ENCODE measurements around the gene SRBD1.

DNA sequence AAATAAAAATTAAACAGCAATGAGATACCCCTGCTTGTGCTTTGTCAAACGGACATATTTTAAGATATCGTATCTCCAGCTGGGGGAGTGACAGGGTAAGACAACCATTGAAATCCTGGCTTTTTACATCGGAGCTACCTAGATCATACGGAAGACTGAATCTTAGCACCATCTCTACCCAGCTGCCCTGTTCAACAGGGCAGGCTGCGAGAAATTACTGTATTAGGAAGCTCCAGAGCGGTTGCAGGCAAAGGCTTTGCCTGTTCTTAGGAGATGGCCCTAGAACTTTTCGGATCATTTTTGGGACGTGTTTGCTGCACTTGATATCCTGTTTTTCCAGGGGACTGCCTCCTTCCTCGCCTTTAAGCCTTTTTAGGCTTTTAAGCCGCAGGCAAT is 38.4 kb upstream of the SRBD1 start:
- TF ChIP-seq, protein P1, sequence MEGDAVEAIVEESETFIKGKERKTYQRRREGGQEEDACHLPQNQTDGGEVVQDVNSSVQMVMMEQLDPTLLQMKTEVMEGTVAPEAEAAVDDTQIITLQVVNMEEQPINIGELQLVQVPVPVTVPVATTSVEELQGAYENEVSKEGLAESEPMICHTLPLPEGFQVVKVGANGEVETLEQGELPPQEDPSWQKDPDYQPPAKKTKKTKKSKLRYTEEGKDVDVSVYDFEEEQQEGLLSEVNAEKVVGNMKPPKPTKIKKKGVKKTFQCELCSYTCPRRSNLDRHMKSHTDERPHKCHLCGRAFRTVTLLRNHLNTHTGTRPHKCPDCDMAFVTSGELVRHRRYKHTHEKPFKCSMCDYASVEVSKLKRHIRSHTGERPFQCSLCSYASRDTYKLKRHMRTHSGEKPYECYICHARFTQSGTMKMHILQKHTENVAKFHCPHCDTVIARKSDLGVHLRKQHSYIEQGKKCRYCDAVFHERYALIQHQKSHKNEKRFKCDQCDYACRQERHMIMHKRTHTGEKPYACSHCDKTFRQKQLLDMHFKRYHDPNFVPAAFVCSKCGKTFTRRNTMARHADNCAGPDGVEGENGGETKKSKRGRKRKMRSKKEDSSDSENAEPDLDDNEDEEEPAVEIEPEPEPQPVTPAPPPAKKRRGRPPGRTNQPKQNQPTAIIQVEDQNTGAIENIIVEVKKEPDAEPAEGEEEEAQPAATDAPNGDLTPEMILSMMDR (IDR thresholded peaks at IDR 0.05 in 2 of 3, conservative IDR thresholded peaks at IDR 0.05 in 1 of 3; ENCODE audit: borderline replicate concordance in 1 of 3, insufficient read depth in 1 of 3, low read depth in 2 of 3, low read length in 2 of 3) = no peak
- TF ChIP-seq EZH2phosphoT487 (IDR thresholded peaks at IDR 0.05; ENCODE audit: borderline replicate concordance) (no peak), POLR2AphosphoS5 (IDR thresholded peaks at IDR 0.05; ENCODE audit: low read depth, low read length) (no peak), ZFX (IDR thresholded peaks at IDR 0.05) (no peak), POLR2A (IDR thresholded peaks at IDR 0.05; ENCODE audit: borderline replicate concordance, extremely low read depth, insufficient read depth, insufficient read length) (no peak), FOSL1 (IDR thresholded peaks at IDR 0.05; ENCODE audit: low read depth) (no peak), EZH2 (IDR thresholded peaks at IDR 0.05) (no peak), JUND (IDR thresholded peaks at IDR 0.05) (no peak), SIN3A (IDR thresholded peaks at IDR 0.05; ENCODE audit: low read depth) (no peak)
- TF ChIP-seq, protein P2, sequence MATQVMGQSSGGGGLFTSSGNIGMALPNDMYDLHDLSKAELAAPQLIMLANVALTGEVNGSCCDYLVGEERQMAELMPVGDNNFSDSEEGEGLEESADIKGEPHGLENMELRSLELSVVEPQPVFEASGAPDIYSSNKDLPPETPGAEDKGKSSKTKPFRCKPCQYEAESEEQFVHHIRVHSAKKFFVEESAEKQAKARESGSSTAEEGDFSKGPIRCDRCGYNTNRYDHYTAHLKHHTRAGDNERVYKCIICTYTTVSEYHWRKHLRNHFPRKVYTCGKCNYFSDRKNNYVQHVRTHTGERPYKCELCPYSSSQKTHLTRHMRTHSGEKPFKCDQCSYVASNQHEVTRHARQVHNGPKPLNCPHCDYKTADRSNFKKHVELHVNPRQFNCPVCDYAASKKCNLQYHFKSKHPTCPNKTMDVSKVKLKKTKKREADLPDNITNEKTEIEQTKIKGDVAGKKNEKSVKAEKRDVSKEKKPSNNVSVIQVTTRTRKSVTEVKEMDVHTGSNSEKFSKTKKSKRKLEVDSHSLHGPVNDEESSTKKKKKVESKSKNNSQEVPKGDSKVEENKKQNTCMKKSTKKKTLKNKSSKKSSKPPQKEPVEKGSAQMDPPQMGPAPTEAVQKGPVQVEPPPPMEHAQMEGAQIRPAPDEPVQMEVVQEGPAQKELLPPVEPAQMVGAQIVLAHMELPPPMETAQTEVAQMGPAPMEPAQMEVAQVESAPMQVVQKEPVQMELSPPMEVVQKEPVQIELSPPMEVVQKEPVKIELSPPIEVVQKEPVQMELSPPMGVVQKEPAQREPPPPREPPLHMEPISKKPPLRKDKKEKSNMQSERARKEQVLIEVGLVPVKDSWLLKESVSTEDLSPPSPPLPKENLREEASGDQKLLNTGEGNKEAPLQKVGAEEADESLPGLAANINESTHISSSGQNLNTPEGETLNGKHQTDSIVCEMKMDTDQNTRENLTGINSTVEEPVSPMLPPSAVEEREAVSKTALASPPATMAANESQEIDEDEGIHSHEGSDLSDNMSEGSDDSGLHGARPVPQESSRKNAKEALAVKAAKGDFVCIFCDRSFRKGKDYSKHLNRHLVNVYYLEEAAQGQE (IDR thresholded peaks at IDR 0.05; ENCODE audit: low read depth) = no peak

Measured in HCT116 (cell line).